ENCODE measurements around the gene PPARA. TPM values are rescaled to one million over a fixed set of nuclear protein-coding genes. Genes with fewer than 3 reads are reported as not detected.

The PPARA gene
- total RNA-seq, 1 experiment from 2014 or later: 10.7 TPM

GRCh38 chr22:46127556-46127955 lies 22.8 kb upstream of the PPARA start:
- no peaks in the 10 kb centered on the region for H3K36me3 ChIP-seq (ENCODE audit: control insufficient read depth, insufficient read depth, low read length)
- in situ Hi-C loops (cut with HindIII; ENCODE audit: low pct_unique_long_range_greater_than_20kb, low sequenced_read_pairs) (no loop called here), intact Hi-C loops (cut with micrococcal nuclease; ENCODE audit: unreplicated experiment) (no loop called here)
- H3K4me1 ChIP-seq (ENCODE audit: control insufficient read depth, insufficient read depth, low read length): no peaks in the 10 kb centered on the region
- CTCF ChIA-PET: no interaction called here
- H3K27me3 ChIP-seq (ENCODE audit: control insufficient read depth, insufficient read depth, low read length): no peaks in the 10 kb centered on the region
- no peaks in the 10 kb centered on the region for H3K9me3 ChIP-seq (ENCODE audit: control insufficient read depth, insufficient read depth, low read depth, low read length)
- ATAC-seq (no peak), DNase-seq (ENCODE audit: low read depth, low spot score) (no peak)
- no peak overlapping the region for H3K27ac ChIP-seq (ENCODE audit: low read length)
- TF ChIP-seq REST (IDR thresholded peaks at IDR 0.05; ENCODE audit: insufficient read depth in 1 of 2, low read depth in 2 of 2, low read length in 1 of 2): no peak
- TF ChIP-seq SIN3A (IDR thresholded peaks at IDR 0.05; ENCODE audit: borderline replicate concordance, insufficient read depth, low read depth, low read length): no peak
- TF ChIP-seq CTCF (IDR thresholded peaks at IDR 0.05): no peak
- no peak for TF ChIP-seq POLR2AphosphoS5 (IDR thresholded peaks at IDR 0.05; ENCODE audit: low read depth, low read length)
- TF ChIP-seq TCF7L2 (IDR thresholded peaks at IDR 0.05; ENCODE audit: low read depth, low read length): no peak
- H3K4me3 ChIP-seq (ENCODE audit: low read depth in 2 of 2, low read length in 2 of 2): no peak overlapping the region
- BruUV-seq (replicated peaks): no TSS peak
- POLR2A ChIA-PET: interaction anchor here (0.5 kb wide), 2 partner anchors 49 to 172 kb away, joined by 3 to 5 read pairs; no protein-coding TSS in a partner anchor

GRCh38 chr22:46128606-46129005 lies 21.7 kb upstream of the PPARA start:
- ATAC-seq (no peak), DNase-seq (ENCODE audit: low read depth, low spot score) (no peak)
- Histone ChIP-seq H3K4me3 (ENCODE audit: low read depth in 2 of 2, low read length in 2 of 2) (no peak overlapping the region), H3K4me1 (ENCODE audit: control insufficient read depth, insufficient read depth, low read length) (no peaks in the 10 kb centered on the region), H3K27me3 (ENCODE audit: control insufficient read depth, insufficient read depth, low read length) (no peaks in the 10 kb centered on the region), H3K27ac (ENCODE audit: low read length) (no peak overlapping the region), H3K9me3 (ENCODE audit: control insufficient read depth, insufficient read depth, low read depth, low read length) (no peaks in the 10 kb centered on the region), H3K36me3 (ENCODE audit: control insufficient read depth, insufficient read depth, low read length) (no peaks in the 10 kb centered on the region)
- intact Hi-C loops (cut with micrococcal nuclease; ENCODE audit: unreplicated experiment): no loop called here
- CTCF ChIA-PET: no interaction called here
- POLR2A ChIA-PET: no interaction called here
- no peak for TF ChIP-seq POLR2AphosphoS5 (IDR thresholded peaks at IDR 0.05; ENCODE audit: low read depth, low read length)
- no peak for TF ChIP-seq SIN3A (IDR thresholded peaks at IDR 0.05; ENCODE audit: borderline replicate concordance, insufficient read depth, low read depth, low read length)
- no peak for TF ChIP-seq TCF7L2 (IDR thresholded peaks at IDR 0.05; ENCODE audit: low read depth, low read length)
- TF ChIP-seq REST (IDR thresholded peaks at IDR 0.05; ENCODE audit: insufficient read depth in 1 of 2, low read depth in 2 of 2, low read length in 1 of 2): no peak
- TF ChIP-seq CTCF (IDR thresholded peaks at IDR 0.05): no peak
- no TSS peak for BruUV-seq (replicated peaks)
- in situ Hi-C loops (cut with HindIII; ENCODE audit: low pct_unique_long_range_greater_than_20kb, low sequenced_read_pairs): no loop called here

All from Panc1 (cell line).